SU-DHL-6 (cell line): ENCODE measurements around the gene SDC3.

Experiments used
- CTCF ChIP-seq: fragments of 200-600 bp; sonication (generic); IDR thresholded peaks from one replicate; pipeline ENCODE4 v1.5.1; 2017; ENCODE audit warnings: antibody characterized with exemption, mild to moderate bottlenecking, low read length, moderate library complexity; ENCODE audit not compliant: insufficient read depth, poor library complexity, severe bottlenecking
- EZH2phosphoT487 ChIP-seq: fragments of 200-600 bp; sonication (generic), shearing (Covaris generic); conservative IDR thresholded peaks from 2 replicates; pipeline ENCODE4 v1.6.1; 2018; ENCODE audit warnings: mild to moderate bottlenecking, antibody characterized with exemption, low read length, moderate library complexity, mixed read lengths

GRCh38 chr1:30889511-30889910, 19.0 kb downstream of the SDC3 start:
- TF ChIP-seq CTCF (no peak), EZH2phosphoT487 (no peak)
